Nephron progenitor cell (in vitro differentiated cells): ENCODE results near the gene LRP1B.

Source experiments
- DNase-seq: peaks from one replicate; pipeline ENCODE4 v3.0.0; 2021
- H3K27ac Mint-ChIP-seq: 2 replicates; pipeline ENCODE4 v1.8.0; 2021; ENCODE audit warnings: mild to moderate bottlenecking, moderate library complexity, mixed read lengths
- H3K27me3 Mint-ChIP-seq: 2 replicates; pipeline ENCODE4 v1.8.0; 2021; ENCODE audit warnings: mild to moderate bottlenecking, low read depth, mixed read lengths; ENCODE audit not compliant: poor library complexity
- H3K36me3 Mint-ChIP-seq: 2 replicates; pipeline ENCODE4 v1.8.0; 2021; ENCODE audit warnings: low read depth, mixed read lengths
- H3K4me1 Mint-ChIP-seq: 2 replicates; pipeline ENCODE4 v1.8.0; 2021; ENCODE audit warnings: mixed read lengths
- H3K4me3 Mint-ChIP-seq: 2 replicates; pipeline ENCODE4 v1.8.0; 2021; ENCODE audit warnings: mild to moderate bottlenecking, moderate library complexity, mixed read lengths
- H3K9me3 Mint-ChIP-seq: 2 replicates; pipeline ENCODE4 v1.8.0; 2021; ENCODE audit warnings: mild to moderate bottlenecking, moderate library complexity, mixed read lengths
- TF ChIP-seq, protein P1 (sequence below): fragments of 200-600 bp; sonication (generic); IDR thresholded peaks from 2 replicates; pipeline ENCODE4 v1.5.0; 2021; ENCODE audit warnings: antibody characterized with exemption

The LRP1B gene

DNA sequence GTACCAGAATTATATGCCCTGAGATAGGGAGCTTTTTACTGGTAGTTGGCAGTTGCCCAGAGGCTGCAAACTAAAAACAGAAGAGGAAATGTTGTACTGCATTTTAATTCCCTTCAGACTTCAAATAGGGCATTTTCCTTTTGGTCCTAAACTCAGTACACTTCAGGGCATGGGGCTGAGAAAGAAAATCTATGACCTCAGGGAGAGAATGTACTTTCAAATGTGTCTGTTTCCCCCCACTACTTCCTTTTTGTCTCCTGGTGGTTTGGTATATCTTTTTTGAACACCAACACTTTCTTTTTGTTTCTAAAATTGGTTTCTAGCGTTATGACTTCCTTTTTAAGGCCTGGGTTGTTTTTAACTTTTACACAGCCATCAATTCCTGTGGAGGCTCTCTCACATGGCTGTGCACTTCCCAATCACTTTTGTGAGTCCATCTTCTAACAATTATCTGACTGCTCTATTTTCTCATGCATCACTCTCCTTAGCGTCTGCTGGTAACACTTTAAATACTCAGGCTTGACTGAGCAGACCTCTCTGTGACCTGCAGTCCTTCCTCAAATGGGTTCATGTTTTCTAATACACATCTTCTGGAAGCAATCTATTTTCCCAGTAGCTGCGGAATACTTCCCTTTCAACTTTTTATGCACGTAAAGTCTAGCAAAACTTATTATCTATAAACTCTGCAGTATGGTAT lies 596.0 kb downstream of the LRP1B start:
- Mint-ChIP-seq H3K9me3 (no peaks in the 10 kb centered on the region), H3K27me3 (no peaks in the 10 kb centered on the region), H3K27ac (peak overlapping the region; percentile 49), H3K4me3 (no peak overlapping the region), H3K36me3 (no peaks in the 10 kb centered on the region), H3K4me1 (peaks cover 17% of the 10 kb centered on the region)
- DNase-seq, result no peak
- TF ChIP-seq, protein P1, sequence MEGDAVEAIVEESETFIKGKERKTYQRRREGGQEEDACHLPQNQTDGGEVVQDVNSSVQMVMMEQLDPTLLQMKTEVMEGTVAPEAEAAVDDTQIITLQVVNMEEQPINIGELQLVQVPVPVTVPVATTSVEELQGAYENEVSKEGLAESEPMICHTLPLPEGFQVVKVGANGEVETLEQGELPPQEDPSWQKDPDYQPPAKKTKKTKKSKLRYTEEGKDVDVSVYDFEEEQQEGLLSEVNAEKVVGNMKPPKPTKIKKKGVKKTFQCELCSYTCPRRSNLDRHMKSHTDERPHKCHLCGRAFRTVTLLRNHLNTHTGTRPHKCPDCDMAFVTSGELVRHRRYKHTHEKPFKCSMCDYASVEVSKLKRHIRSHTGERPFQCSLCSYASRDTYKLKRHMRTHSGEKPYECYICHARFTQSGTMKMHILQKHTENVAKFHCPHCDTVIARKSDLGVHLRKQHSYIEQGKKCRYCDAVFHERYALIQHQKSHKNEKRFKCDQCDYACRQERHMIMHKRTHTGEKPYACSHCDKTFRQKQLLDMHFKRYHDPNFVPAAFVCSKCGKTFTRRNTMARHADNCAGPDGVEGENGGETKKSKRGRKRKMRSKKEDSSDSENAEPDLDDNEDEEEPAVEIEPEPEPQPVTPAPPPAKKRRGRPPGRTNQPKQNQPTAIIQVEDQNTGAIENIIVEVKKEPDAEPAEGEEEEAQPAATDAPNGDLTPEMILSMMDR, result no peak

DNA sequence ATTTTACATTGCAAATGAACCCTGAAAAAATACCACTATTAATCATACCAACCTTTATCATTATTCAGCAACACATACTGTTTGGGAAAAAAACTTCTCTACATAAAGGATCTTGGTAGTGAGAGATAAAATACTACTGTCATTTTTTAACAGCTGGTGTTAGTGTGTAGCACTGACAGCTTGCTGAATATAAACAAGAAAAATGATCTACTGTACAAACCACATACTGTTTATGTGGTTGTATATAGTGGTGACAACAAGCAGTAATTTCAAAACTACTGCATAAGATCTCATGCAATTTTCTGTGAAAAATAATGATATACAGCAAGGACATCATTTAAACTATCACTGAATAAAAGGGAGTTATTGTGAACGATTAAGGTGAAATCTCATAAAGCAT lies 601.2 kb downstream of the LRP1B start:
- Mint-ChIP-seq H3K4me3 (no peak overlapping the region), H3K27me3 (no peaks in the 10 kb centered on the region), H3K4me1 (peaks cover 12% of the 10 kb centered on the region), H3K36me3 (no peaks in the 10 kb centered on the region), H3K27ac (no peak overlapping the region), H3K9me3 (no peaks in the 10 kb centered on the region)
- DNase-seq, result no peak
- TF ChIP-seq, protein P1, result no peak

DNA sequence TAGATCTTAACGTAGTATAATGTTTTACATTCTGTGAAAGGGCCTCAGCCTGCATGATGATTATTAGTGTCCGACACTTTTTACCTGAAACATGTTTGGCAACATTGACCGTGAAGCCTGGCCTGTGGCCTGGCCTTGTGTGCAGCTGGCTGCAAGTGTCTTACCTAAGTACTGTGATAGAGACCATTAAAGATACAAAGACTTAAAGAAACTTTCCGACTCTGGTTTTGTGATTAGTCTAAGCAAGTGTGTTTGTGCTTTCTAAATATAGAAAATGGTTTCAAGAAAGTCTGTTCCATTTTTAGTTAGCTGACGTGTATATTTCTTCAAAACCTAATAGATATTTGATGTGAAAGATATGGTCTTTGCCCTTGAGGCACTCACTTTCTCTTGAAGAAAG lies 601.8 kb downstream of the LRP1B start:
- H3K27me3 Mint-ChIP-seq, result no peaks in the 10 kb centered on the region
- TF ChIP-seq, protein P1, result no peak
- no peaks in the 10 kb centered on the region for H3K36me3 Mint-ChIP-seq
- DNase-seq, result no peak
- no peak overlapping the region for H3K27ac Mint-ChIP-seq
- H3K4me3 Mint-ChIP-seq, result no peak overlapping the region
- H3K4me1 Mint-ChIP-seq, result peaks cover 7% of the 10 kb centered on the region
- H3K9me3 Mint-ChIP-seq, result no peaks in the 10 kb centered on the region

DNA sequence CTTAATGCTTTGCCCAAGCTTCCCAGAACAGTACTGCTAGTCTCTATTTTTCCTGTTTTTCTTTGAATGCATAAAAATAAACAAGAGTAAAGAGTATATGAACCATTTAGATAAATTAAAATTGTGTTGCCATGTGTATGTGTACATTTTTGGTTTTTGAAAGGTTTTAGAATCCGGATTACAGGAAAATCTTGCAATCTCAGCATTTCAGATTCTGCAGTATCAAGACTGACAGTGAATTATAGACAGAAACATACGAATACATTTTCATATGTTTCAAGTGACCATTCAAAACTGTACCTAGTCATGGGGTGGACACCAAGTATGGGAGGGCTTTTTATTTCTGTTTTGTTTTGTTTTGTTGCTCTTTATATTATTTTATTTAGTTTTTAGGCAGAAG lies 604.1 kb downstream of the LRP1B start:
- no peak for DNase-seq
- Mint-ChIP-seq H3K4me1 (peaks cover 7% of the 10 kb centered on the region), H3K36me3 (no peaks in the 10 kb centered on the region), H3K4me3 (no peak overlapping the region), H3K9me3 (no peaks in the 10 kb centered on the region), H3K27ac (no peak overlapping the region), H3K27me3 (no peaks in the 10 kb centered on the region)
- TF ChIP-seq, protein P1, result no peak

DNA sequence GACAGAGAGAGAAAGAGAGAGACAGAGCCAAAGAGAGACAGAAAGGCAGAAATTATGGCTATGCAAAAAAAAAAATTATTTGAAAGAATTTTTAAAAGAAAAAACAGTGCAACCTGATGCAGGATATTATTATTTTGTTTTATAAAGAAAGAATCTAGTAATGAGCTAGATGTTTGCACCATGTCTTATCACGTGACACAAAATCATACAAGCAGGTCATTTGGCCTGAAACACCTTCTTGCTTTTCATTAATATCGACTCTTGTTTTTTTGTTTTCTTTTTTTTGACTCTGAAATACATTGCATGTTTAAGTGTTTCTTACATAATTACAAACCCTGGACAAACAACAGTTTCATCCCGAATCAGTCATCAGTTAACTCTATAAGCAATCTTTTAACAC lies 606.0 kb downstream of the LRP1B start:
- TF ChIP-seq, protein P1, result no peak
- Mint-ChIP-seq H3K36me3 (no peaks in the 10 kb centered on the region), H3K4me3 (no peak overlapping the region), H3K4me1 (peaks cover 7% of the 10 kb centered on the region), H3K27ac (no peak overlapping the region), H3K9me3 (no peaks in the 10 kb centered on the region), H3K27me3 (no peaks in the 10 kb centered on the region)
- DNase-seq, result no peak

DNA sequence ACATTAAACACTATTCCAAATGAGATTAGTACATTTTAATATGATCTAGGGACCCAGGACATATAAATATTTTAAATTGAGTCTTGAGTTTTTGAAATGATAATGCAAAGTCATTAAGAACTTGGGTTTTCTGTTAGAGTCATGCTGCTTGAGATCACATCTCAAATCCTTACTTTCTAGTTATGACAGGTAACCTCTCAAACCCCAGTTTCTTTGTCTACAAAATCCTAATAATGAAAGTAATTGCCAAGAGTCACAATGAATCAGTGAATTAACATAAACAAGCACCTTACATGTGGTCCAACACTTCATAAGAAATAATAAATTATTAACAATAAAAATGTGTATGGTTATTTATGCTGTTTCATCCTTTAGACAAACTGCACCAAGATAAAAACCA lies 607.6 kb downstream of the LRP1B start:
- peaks cover 6% of the 10 kb centered on the region for H3K4me1 Mint-ChIP-seq
- no peak overlapping the region for H3K27ac Mint-ChIP-seq
- TF ChIP-seq, protein P1, result no peak
- H3K36me3 Mint-ChIP-seq, result no peaks in the 10 kb centered on the region
- H3K4me3 Mint-ChIP-seq, result no peak overlapping the region
- DNase-seq, result no peak
- H3K27me3 Mint-ChIP-seq, result no peaks in the 10 kb centered on the region
- no peaks in the 10 kb centered on the region for H3K9me3 Mint-ChIP-seq
